HG03139 (cell line): ENCODE data around the gene CCDC85C.

Experiments
- ATAC-seq: cut with Tn5 transposase; IDR thresholded peaks from one replicate; pipeline ENCODE4 v1.9.1; 2021; ENCODE audit not compliant: unreplicated experiment

The CCDC85C gene

DNA sequence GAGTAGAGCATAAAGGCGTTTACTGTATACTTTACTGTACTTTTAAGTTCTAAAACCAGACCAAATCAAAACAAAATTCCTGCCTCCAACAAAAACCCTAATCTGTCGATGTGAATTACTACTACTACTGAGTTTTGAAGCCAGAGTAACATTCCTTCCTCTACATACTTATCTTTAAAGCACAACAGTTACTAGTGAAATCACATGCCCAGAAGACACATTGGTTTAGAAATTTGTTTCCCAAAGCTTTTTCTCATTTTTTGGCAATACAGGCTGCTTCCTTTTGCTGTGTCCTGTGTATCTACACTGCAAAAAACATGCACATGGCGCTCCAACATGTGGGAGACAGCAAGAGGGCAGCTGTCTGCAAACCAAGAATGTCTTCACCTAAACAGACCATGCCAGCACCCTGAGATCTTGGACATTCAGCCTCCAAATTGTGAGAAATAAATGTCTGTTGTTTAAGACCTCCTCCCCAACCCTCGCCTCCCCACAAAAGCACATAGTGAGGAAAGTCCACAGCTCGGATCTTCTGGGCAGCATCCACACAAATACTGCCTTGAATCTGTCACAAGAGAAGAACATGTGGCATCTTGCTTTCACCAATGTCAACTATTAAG is 144.4 kb downstream of the CCDC85C start:
- no peak for ATAC-seq

DNA sequence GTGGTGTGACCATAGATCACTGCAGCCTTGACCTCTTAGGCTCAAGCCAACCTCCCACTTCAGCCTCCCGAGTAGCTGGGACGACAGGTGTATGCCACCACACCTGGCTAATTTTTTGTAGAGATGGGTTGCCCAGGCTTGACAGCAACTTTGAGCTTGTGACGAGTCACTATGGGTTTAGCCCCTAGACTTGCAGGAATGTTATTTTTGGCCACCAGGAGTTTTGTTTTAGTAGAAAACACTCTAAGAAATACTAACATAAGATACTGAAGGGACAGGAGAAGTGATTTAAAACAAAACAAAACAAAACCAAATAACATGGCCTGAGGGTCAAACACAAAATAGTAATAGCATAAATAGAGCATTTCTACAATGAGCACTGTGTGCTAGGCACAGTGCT is 149.8 kb downstream of the CCDC85C start:
- no peak for ATAC-seq

DNA sequence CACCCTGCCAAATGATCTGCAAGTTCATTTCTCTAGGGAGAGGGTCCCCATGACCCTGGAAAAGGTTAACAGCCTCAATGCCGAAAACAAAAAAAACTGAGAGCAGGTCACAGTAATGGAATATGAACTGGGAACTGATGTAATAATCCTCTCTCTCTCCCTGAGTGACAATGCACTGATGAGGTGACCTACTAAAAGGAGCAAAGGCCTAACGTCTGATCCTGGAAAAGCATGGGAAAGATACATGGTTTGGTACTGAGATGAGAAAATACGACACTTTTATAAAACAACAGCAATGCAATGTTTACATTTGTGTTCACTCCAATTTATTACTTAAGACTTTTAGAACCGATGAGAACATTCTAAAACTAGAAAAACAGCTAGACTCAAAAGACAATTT is 151.0 kb downstream of the CCDC85C start:
- ATAC-seq: no peak

DNA sequence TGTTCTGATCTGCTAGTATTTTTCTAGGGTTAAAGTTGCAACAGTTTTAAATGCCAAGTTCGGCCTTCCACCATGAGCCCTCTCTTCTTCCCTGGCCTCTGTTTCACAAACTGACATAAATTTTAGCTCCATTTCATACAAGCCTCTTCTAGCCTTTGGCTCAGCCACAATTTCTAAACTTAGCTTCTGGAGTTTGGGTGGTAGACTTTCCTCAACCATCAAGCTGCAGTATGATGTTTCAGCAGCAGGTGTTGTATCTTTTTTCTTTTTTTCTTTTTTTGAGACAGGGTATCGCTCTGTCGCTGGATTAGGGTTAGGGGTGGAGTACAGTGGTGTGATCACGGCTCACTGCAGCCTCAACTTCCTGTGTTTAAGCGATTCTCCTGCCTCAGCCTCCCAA is 152.8 kb downstream of the CCDC85C start:
- no peak for ATAC-seq

DNA sequence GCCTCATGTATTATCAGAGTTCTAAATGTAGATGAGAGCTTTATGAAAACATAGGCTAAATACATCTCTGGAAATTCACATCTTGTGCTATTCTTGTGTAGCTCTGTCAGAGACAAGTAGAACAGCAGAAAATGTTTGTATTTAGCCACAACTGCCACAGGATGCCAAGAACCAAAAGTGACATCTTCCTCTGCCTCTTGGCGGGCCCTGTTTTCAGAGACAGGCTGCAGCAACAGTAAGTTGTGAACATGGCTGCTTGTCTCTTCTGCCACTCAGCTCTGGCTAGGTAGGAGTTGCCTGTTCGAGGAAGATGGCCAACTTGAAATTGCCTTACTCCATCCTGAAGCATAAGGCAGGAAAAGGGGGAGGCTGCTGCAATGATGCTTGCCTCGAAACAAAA is 153.7 kb downstream of the CCDC85C start:
- ATAC-seq: no peak
